GM21515 (cell line): Measurements from ENCODE around the gene MBP.
"Not testable (repeated sequence)": the region's sequence is repeated elsewhere in the genome, so short reads cannot be mapped to it uniquely, and the experiment has no call there.

ENCODE experiments used
- ATAC-seq: cut with Tn5 transposase; IDR thresholded peaks from one replicate; pipeline ENCODE4 v1.9.1; 2021; ENCODE audit not compliant: unreplicated experiment

MBP gene

GRCh38 chr18:77031662-77032061 lies 100.9 kb downstream of the MBP start:
- no peak for ATAC-seq

- ATAC-seq: no peak
Measured at GRCh38 chr18:77030201-77030600, 102.4 kb downstream of the MBP start.

- ATAC-seq: no peak
Measured at GRCh38 chr18:77025831-77026363, 106.7 kb downstream of the MBP start.

GRCh38 chr18:77025123-77025522 lies 107.5 kb downstream of the MBP start:
- ATAC-seq: no peak

GRCh38 chr18:77024476-77024875 lies 108.1 kb downstream of the MBP start:
- no peak for ATAC-seq

GRCh38 chr18:77023102-77023782 lies 109.3 kb downstream of the MBP start:
- ATAC-seq: no peak

GRCh38 chr18:77022556-77022955 lies 110.0 kb downstream of the MBP start:
- ATAC-seq: no peak

GRCh38 chr18:77022116-77022515 lies 110.5 kb downstream of the MBP start:
- no peak for ATAC-seq

- not testable (repeated sequence) for ATAC-seq
Measured at GRCh38 chr18:77021478-77021877, 111.1 kb downstream of the MBP start.

GRCh38 chr18:77021075-77021474 lies 111.5 kb downstream of the MBP start:
- no peak for ATAC-seq

GRCh38 chr18:77020561-77020960 lies 112.0 kb downstream of the MBP start:
- no peak for ATAC-seq

- ATAC-seq: no peak
Measured at GRCh38 chr18:77019641-77020040, 112.9 kb downstream of the MBP start.

GRCh38 chr18:77018650-77019049 lies 113.9 kb downstream of the MBP start:
- not testable (repeated sequence) for ATAC-seq

- ATAC-seq: no peak
Measured at GRCh38 chr18:77017355-77017754, 115.2 kb downstream of the MBP start.

GRCh38 chr18:77016936-77017335 lies 115.6 kb downstream of the MBP start:
- ATAC-seq: no peak

- ATAC-seq: no peak
Measured at GRCh38 chr18:77015771-77016710, 116.5 kb downstream of the MBP start.

GRCh38 chr18:77015169-77015568 lies 117.4 kb downstream of the MBP start:
- no peak for ATAC-seq

- ATAC-seq: no peak
Measured at GRCh38 chr18:77014538-77014937, 118.0 kb downstream of the MBP start.

GRCh38 chr18:77013811-77014521 lies 118.6 kb downstream of the MBP start:
- ATAC-seq: no peak

GRCh38 chr18:77012806-77013541 lies 119.6 kb downstream of the MBP start:
- ATAC-seq: no peak

GRCh38 chr18:77012120-77012519 lies 120.5 kb downstream of the MBP start:
- no peak for ATAC-seq
